IPS-18a (cell line): ENCODE data around the gene OR5P2.
"Not testable (repeated sequence)": the region's sequence is repeated elsewhere in the genome, so short reads cannot be mapped to it uniquely, and the experiment has no call there.

Experiments
- H3K27ac ChIP-seq: one replicate; pipeline ENCODE4 v1.5.1; 2013; ENCODE audit warnings: low read length
- H3K27me3 ChIP-seq: one replicate; pipeline ENCODE4 v1.6.1; 2013; ENCODE audit warnings: mild to moderate bottlenecking, low read length; ENCODE audit not compliant: control insufficient read depth, insufficient read depth
- H3K36me3 ChIP-seq: one replicate; pipeline ENCODE4 v1.6.1; 2013; ENCODE audit warnings: low read depth, low read length; ENCODE audit not compliant: control insufficient read depth
- H3K4me1 ChIP-seq: one replicate; pipeline ENCODE4 v1.6.1; 2013; ENCODE audit warnings: low read depth, low read length; ENCODE audit not compliant: control insufficient read depth
- H3K4me3 ChIP-seq: one replicate; pipeline ENCODE4 v1.5.1; 2013; ENCODE audit warnings: low read length
- H3K9ac ChIP-seq: one replicate; pipeline ENCODE4 v1.6.1; 2013; ENCODE audit warnings: mild to moderate bottlenecking, low read length, moderate library complexity
- H3K9me3 ChIP-seq: one replicate; pipeline ENCODE4 v1.6.1; 2013; ENCODE audit warnings: low read depth, low read length; ENCODE audit not compliant: control insufficient read depth

OR5P2 gene

DNA sequence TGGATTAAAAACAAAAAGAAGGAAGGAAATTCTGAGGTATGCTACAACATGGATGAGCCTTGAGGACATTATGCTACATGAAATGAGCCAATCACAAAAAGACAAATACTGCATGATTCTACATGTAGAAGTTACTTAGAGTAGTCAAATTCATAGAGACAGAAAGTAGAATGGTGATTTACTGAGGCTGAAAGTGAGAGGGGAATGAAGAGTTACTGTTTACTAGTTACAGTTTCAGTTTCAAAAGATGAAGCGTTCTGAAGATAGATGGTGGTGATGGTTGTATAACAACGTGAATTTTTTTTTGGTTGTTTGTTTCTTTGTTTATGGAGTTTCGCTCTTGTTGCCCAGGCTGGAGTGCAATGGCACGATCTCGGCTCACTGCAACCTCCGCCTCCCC lies 9.5 kb downstream of the OR5P2 start:
- no peaks in the 10 kb centered on the region for H3K9me3 ChIP-seq
- no peaks in the 10 kb centered on the region for H3K4me1 ChIP-seq
- no peak overlapping the region for H3K27ac ChIP-seq
- no peaks in the 10 kb centered on the region for H3K27me3 ChIP-seq
- H3K4me3 ChIP-seq: no peak overlapping the region
- H3K36me3 ChIP-seq: no peaks in the 10 kb centered on the region
- H3K9ac ChIP-seq: no peak overlapping the region

DNA sequence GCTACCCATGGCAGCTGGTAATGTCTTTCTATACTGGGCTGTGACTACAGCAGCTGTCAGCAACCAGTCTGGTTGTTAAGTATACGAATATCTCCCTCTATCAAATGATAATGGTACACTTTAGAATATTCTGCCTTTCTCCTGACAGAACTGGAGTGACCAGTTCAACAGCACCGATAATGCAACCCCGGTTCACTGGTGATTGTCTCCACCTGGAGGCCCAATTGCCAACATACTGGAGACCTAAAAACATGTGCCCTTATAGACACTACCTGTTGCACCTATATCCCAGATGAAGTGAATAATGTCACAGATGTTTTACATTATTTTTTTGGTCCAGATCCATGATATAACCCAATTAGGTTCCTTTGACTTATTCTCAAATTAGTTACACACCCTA lies 21.1 kb downstream of the OR5P2 start:
- Histone ChIP-seq H3K27ac (no peak overlapping the region), H3K9ac (no peak overlapping the region), H3K4me1 (no peaks in the 10 kb centered on the region), H3K36me3 (no peaks in the 10 kb centered on the region), H3K27me3 (no peaks in the 10 kb centered on the region), H3K9me3 (no peaks in the 10 kb centered on the region), H3K4me3 (no peak overlapping the region)

DNA sequence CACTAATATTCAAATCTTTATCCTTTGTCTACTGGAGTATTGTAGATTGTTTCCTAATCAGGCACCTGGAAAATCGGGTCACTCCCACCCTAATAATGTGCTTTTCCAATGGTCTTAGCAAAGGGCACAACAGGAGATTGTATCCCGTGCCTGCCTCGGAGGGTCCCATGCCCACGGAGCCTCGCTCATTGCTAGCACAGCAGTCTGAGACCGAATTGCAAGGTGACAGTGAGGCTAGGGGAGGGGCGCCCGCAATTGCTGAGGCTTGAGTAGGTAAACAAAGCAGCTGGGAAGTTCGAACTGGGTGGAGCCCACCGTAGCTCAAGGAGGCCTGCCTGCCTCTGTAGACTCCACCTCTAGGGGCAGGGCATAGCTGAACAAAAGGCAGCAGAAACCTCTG lies 32.4 kb downstream of the OR5P2 start:
- H3K27me3 ChIP-seq, H3K36me3 ChIP-seq, H3K9ac ChIP-seq, H3K4me3 ChIP-seq, H3K4me1 ChIP-seq, H3K27ac ChIP-seq, H3K9me3 ChIP-seq: not testable (repeated sequence)

DNA sequence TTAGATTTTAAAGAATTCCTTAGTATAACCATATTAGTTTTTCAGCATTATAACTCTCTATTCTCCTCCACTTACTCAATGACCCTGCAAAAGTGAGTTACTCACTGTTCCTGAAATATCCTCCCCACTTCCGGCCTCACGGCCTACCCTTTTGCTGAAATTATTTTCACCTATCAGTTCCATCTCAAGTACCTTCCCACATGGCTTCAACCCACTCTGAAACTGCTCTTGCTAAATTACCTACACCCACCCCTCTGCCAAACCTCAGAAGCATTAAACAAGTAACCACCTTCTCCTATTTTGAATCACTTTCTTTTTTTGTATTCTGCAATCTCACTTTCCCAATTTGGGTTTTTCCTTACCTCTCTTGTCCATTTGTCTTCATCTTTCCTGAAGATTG lies 37.7 kb downstream of the OR5P2 start:
- no peak overlapping the region for H3K27ac ChIP-seq

DNA sequence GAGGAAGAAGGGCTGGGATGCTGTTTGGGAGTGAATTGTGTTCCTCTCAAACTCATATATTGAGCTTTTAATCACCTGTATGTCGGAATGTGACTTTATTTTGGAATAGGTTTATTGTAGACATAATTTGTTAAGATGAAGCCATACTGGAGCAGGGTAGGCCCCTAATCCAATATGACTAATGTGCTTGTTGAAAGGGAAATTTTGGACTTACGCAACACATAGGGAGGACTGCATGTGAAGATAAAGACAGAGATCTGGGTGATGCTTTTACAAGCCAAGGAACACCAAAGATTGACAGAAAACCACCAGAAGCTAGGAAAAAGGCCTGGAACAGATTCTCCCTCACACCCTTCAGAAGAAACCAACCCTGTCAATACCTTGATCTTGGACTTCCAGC lies 47.3 kb downstream of the OR5P2 start:
- Histone ChIP-seq H3K36me3 (no peaks in the 10 kb centered on the region), H3K9me3 (no peaks in the 10 kb centered on the region)

More for the DNA sequence above, 37.7 kb downstream of the OR5P2 start:
- H3K4me3 ChIP-seq: no peak overlapping the region
- no peaks in the 10 kb centered on the region for H3K36me3 ChIP-seq
- no peak overlapping the region for H3K9ac ChIP-seq
- H3K4me1 ChIP-seq: no peaks in the 10 kb centered on the region
- H3K9me3 ChIP-seq: no peaks in the 10 kb centered on the region
- H3K27me3 ChIP-seq: no peaks in the 10 kb centered on the region

More for the DNA sequence above, 47.3 kb downstream of the OR5P2 start:
- no peak overlapping the region for H3K9ac ChIP-seq
- H3K4me1 ChIP-seq: no peaks in the 10 kb centered on the region
- no peak overlapping the region for H3K4me3 ChIP-seq
- no peaks in the 10 kb centered on the region for H3K27me3 ChIP-seq
- H3K27ac ChIP-seq: no peak overlapping the region
